ENCODE measurements around the gene CAMTA2.

GRCh38 chr17:4973256-4974114 lies 14.0 kb downstream of the CAMTA2 start:
- TF ChIP-seq, protein P1, sequence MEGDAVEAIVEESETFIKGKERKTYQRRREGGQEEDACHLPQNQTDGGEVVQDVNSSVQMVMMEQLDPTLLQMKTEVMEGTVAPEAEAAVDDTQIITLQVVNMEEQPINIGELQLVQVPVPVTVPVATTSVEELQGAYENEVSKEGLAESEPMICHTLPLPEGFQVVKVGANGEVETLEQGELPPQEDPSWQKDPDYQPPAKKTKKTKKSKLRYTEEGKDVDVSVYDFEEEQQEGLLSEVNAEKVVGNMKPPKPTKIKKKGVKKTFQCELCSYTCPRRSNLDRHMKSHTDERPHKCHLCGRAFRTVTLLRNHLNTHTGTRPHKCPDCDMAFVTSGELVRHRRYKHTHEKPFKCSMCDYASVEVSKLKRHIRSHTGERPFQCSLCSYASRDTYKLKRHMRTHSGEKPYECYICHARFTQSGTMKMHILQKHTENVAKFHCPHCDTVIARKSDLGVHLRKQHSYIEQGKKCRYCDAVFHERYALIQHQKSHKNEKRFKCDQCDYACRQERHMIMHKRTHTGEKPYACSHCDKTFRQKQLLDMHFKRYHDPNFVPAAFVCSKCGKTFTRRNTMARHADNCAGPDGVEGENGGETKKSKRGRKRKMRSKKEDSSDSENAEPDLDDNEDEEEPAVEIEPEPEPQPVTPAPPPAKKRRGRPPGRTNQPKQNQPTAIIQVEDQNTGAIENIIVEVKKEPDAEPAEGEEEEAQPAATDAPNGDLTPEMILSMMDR (conservative IDR thresholded peaks at IDR 0.05) = no peak
- no peak for TF ChIP-seq EZH2 (IDR thresholded peaks at IDR 0.05; ENCODE audit: low read depth)
